MM.1S (cell line): ENCODE measurements around the gene ACTL7B.

ENCODE experiments used
- DNase-seq: peaks from one replicate; pipeline ENCODE4 v3.0.0-alpha.2; 2015
- H2AFZ ChIP-seq: fragments of 300-600 bp; sonication (generic); 2 replicates; pipeline ENCODE4 v1.6.0; 2016; ENCODE audit warnings: antibody characterized with exemption, low read length
- H3F3A ChIP-seq: fragments of 300-600 bp; sonication (generic); 2 replicates; pipeline ENCODE4 v1.6.1; 2016; ENCODE audit warnings: mild to moderate bottlenecking, antibody characterized with exemption, low read length, moderate library complexity, mixed read lengths; ENCODE audit not compliant: insufficient read depth
- H3K27ac ChIP-seq: fragments of 300-600 bp; sonication (generic); 2 replicates; pipeline ENCODE4 v1.5.1; 2016; ENCODE audit warnings: mild to moderate bottlenecking, low read length
- H3K27me3 ChIP-seq: fragments of 300-600 bp; sonication (generic); replicated peaks from 2 replicates; pipeline ENCODE4 v1.6.0; 2016; ENCODE audit warnings: low read length; ENCODE audit not compliant: insufficient read depth
- H3K36me3 ChIP-seq: fragments of 300-600 bp; sonication (generic); replicated peaks from 2 replicates; pipeline ENCODE4 v1.6.1; 2016; ENCODE audit warnings: mild to moderate bottlenecking, low read length, mixed read lengths; ENCODE audit not compliant: insufficient read depth
- H3K4me1 ChIP-seq: fragments of 300-600 bp; sonication (generic); 2 replicates; pipeline ENCODE4 v1.6.1; 2016; ENCODE audit warnings: low read length, mixed read lengths
- H3K4me2 ChIP-seq: fragments of 300-600 bp; sonication (generic); 2 replicates; pipeline ENCODE4 v1.6.0; 2016; ENCODE audit warnings: low read depth, low read length
- H3K4me3 ChIP-seq: fragments of 300-600 bp; sonication (generic); 2 replicates; pipeline ENCODE4 v1.5.1; 2016; ENCODE audit warnings: low read length, mixed read lengths
- H3K79me2 ChIP-seq: fragments of 300-600 bp; sonication (generic); 2 replicates; pipeline ENCODE4 v1.6.1; 2016; ENCODE audit warnings: mixed run types, low read length, mixed read lengths
- H3K9ac ChIP-seq: fragments of 300-600 bp; sonication (generic); 2 replicates; pipeline ENCODE4 v1.6.1; 2016; ENCODE audit warnings: low read length, mixed read lengths
- H3K9me2 ChIP-seq: fragments of 300-600 bp; sonication (generic); replicated peaks from 2 replicates; pipeline ENCODE4 v1.6.1; 2016; ENCODE audit warnings: mild to moderate bottlenecking, low read length, mixed read lengths; ENCODE audit not compliant: insufficient read depth
- H3K9me3 ChIP-seq: fragments of 300-600 bp; sonication (generic); replicated peaks from 2 replicates; pipeline ENCODE4 v1.6.1; 2016; ENCODE audit warnings: mild to moderate bottlenecking, low read length, mixed read lengths; ENCODE audit not compliant: insufficient read depth
- H4K20me1 ChIP-seq: fragments of 300-600 bp; sonication (generic); 2 replicates; pipeline ENCODE4 v1.6.1; 2016; ENCODE audit warnings: mild to moderate bottlenecking, low read length, moderate library complexity, mixed read lengths; ENCODE audit not compliant: insufficient read depth
- CTCF ChIP-seq: fragments of 300-600 bp; sonication (generic); IDR thresholded peaks from 2 replicates; pipeline ENCODE4 v1.5.1; 2016; ENCODE audit warnings: antibody characterized with exemption, low read length, mixed read lengths
- EZH2 ChIP-seq: fragments of 300-600 bp; sonication (generic); optimal IDR thresholded peaks from 2 replicates; pipeline ENCODE3; 2017; ENCODE audit warnings: low read depth, mild to moderate bottlenecking, antibody characterized with exemption, low read length, mixed read lengths
- EZH2phosphoT487 ChIP-seq: fragments of 300-600 bp; sonication (generic); IDR thresholded peaks from 2 replicates; pipeline ENCODE4 v1.6.1; 2018; ENCODE audit warnings: antibody characterized with exemption, low read length

The ACTL7B gene

GRCh38 chr9:108867116-108867515 is 11.3 kb upstream of the ACTL7B start:
- H2AFZ ChIP-seq = no peak overlapping the region
- H3F3A ChIP-seq = no peaks in the 10 kb centered on the region
- H3K9ac ChIP-seq = no peak overlapping the region
- H3K27ac ChIP-seq = no peak overlapping the region
- DNase-seq = no peak
- H3K4me1 ChIP-seq = no peaks in the 10 kb centered on the region
- H3K27me3 ChIP-seq = no peaks in the 10 kb centered on the region
- no peaks in the 10 kb centered on the region for H4K20me1 ChIP-seq
- no peaks in the 10 kb centered on the region for H3K79me2 ChIP-seq
- H3K9me2 ChIP-seq = no peaks in the 10 kb centered on the region
- no peak for TF ChIP-seq EZH2
- TF ChIP-seq CTCF = no peak
- TF ChIP-seq EZH2phosphoT487 = no peak
- no peak overlapping the region for H3K4me3 ChIP-seq
- H3K9me3 ChIP-seq = no peaks in the 10 kb centered on the region
- no peaks in the 10 kb centered on the region for H3K36me3 ChIP-seq
- no peak overlapping the region for H3K4me2 ChIP-seq

GRCh38 chr9:108866001-108866420 is 10.2 kb upstream of the ACTL7B start:
- H3F3A ChIP-seq = no peaks in the 10 kb centered on the region
- no peaks in the 10 kb centered on the region for H3K9me2 ChIP-seq
- H3K9ac ChIP-seq = no peak overlapping the region
- DNase-seq = no peak
- no peaks in the 10 kb centered on the region for H4K20me1 ChIP-seq
- H3K79me2 ChIP-seq = no peaks in the 10 kb centered on the region
- H3K27ac ChIP-seq = no peak overlapping the region
- TF ChIP-seq CTCF = no peak
- no peak for TF ChIP-seq EZH2phosphoT487
- no peak for TF ChIP-seq EZH2
- H3K36me3 ChIP-seq = no peaks in the 10 kb centered on the region
- no peaks in the 10 kb centered on the region for H3K9me3 ChIP-seq
- no peak overlapping the region for H3K4me2 ChIP-seq
- no peaks in the 10 kb centered on the region for H3K27me3 ChIP-seq
- no peaks in the 10 kb centered on the region for H3K4me1 ChIP-seq
- no peak overlapping the region for H3K4me3 ChIP-seq
- H2AFZ ChIP-seq = no peak overlapping the region

- H3K4me2 ChIP-seq = no peak overlapping the region
- no peak overlapping the region for H2AFZ ChIP-seq
- H3K4me3 ChIP-seq = no peak overlapping the region
- no peaks in the 10 kb centered on the region for H3K27me3 ChIP-seq
- TF ChIP-seq CTCF = no peak
- TF ChIP-seq EZH2phosphoT487 = no peak
- TF ChIP-seq EZH2 = no peak
- no peak overlapping the region for H3K27ac ChIP-seq
- no peaks in the 10 kb centered on the region for H3K9me2 ChIP-seq
- H3K79me2 ChIP-seq = no peaks in the 10 kb centered on the region
- no peak for DNase-seq
- no peaks in the 10 kb centered on the region for H4K20me1 ChIP-seq
- H3K9ac ChIP-seq = no peak overlapping the region
- no peaks in the 10 kb centered on the region for H3K9me3 ChIP-seq
- H3K4me1 ChIP-seq = no peaks in the 10 kb centered on the region
- no peaks in the 10 kb centered on the region for H3K36me3 ChIP-seq
- no peaks in the 10 kb centered on the region for H3F3A ChIP-seq
These were observed 9.3 kb upstream of the ACTL7B start for GRCh38 chr9:108865037-108865436.

GRCh38 chr9:108864446-108864845 is 8.7 kb upstream of the ACTL7B start:
- H3K79me2 ChIP-seq = no peaks in the 10 kb centered on the region
- H3K9ac ChIP-seq = no peak overlapping the region

More at GRCh38 chr9:108864446-108864845, 8.7 kb upstream of the ACTL7B start:
- TF ChIP-seq EZH2 = no peak
- no peak for TF ChIP-seq EZH2phosphoT487
- TF ChIP-seq CTCF = no peak
- Histone ChIP-seq H3K4me3 (no peak overlapping the region), H3K27ac (no peak overlapping the region), H3K27me3 (no peaks in the 10 kb centered on the region), H3K36me3 (no peaks in the 10 kb centered on the region), H4K20me1 (no peaks in the 10 kb centered on the region), H3K9me2 (no peaks in the 10 kb centered on the region), H3F3A (no peaks in the 10 kb centered on the region), H3K4me1 (no peaks in the 10 kb centered on the region), H3K4me2 (no peak overlapping the region), H2AFZ (no peak overlapping the region), H3K9me3 (no peaks in the 10 kb centered on the region)
- no peak for DNase-seq
